HepG2 (cell line): ENCODE results near the gene TVP23A.

ENCODE experiments used
- FOXM1 ChIP-seq: sonication (generic); formaldehyde crosslinking; IDR thresholded peaks from 2 replicates; pipeline ENCODE4 v1.5.0; 2020; ENCODE audit warnings: missing genetic modification reagents
- HMG20B ChIP-seq: conservative IDR thresholded peaks from 2 replicates; pipeline ENCODE4 v1.6.1; 2016; ENCODE audit warnings: missing genetic modification reagents, missing compliant biosample characterization
- KDM2A ChIP-seq: sonication (generic); formaldehyde crosslinking; IDR thresholded peaks from 2 replicates; pipeline ENCODE4 v1.4.0; 2020; ENCODE audit warnings: low read depth, missing genetic modification reagents, borderline replicate concordance
- MBD4 ChIP-seq: IDR thresholded peaks from 2 replicates; pipeline ENCODE4 v1.6.1; 2012; ENCODE audit warnings: low read length, inconsistent platforms, borderline replicate concordance
- POLR2AphosphoS5 ChIP-seq: IDR thresholded peaks from 2 replicates; pipeline ENCODE4 v1.6.1; 2012; ENCODE audit warnings: low read depth, low read length
- ZBTB42 ChIP-seq: sonication (generic); formaldehyde crosslinking; IDR thresholded peaks from 2 replicates; pipeline ENCODE4 v1.5.0; 2020; ENCODE audit warnings: mild to moderate bottlenecking, missing genetic modification reagents
- ZNF512B ChIP-seq: sonication (generic); formaldehyde crosslinking; IDR thresholded peaks from 2 replicates; pipeline ENCODE4 v1.5.1; 2020; ENCODE audit warnings: missing genetic modification reagents, mild to moderate bottlenecking, borderline replicate concordance
- ZNF776 ChIP-seq: sonication (generic); formaldehyde crosslinking; IDR thresholded peaks from 2 replicates; pipeline ENCODE4 v1.4.0; 2020; ENCODE audit warnings: mild to moderate bottlenecking, missing genetic modification reagents

- TF ChIP-seq FOXM1 (CRISPR knock-in tag): no peak
- no peak for TF ChIP-seq ZNF776
- TF ChIP-seq MBD4: no peak
- TF ChIP-seq KDM2A: no peak
- TF ChIP-seq ZBTB42 (CRISPR knock-in tag): no peak
- TF ChIP-seq HMG20B (CRISPR knock-in tag): no peak
- TF ChIP-seq POLR2AphosphoS5: no peak
- TF ChIP-seq ZNF512B (CRISPR knock-in tag): no peak
These were observed 27.5 kb downstream of the TVP23A start for GRCh38 chr16:10791048-10791447.
